AG04450 (cell line): ENCODE data around the gene SDC4. TPM values are rescaled to one million over a fixed set of nuclear protein-coding genes. Genes with fewer than 3 reads are reported as not detected.

Experiments
- CTCF ChIA-PET: fragments of 300-600, 350-600 bp; formaldehyde crosslinking; extraction: SDS; loops from one replicate; lab custom pipeline; 2022; ENCODE audit warnings: antibody characterized with exemption, inconsistent platforms; lab: Charles Lee
- POLR2A ChIA-PET: fragments of 350-600 bp; formaldehyde crosslinking; extraction: SDS; loops from one replicate; lab custom pipeline; 2021; ENCODE audit warnings: antibody characterized with exemption, inconsistent platforms; lab: Yijun Ruan, JAX
- DNase-seq: peaks from one replicate; pipeline ENCODE4 v3.0.0-alpha.2; 2011; ENCODE audit warnings: low read depth, low spot score
- H3K27ac ChIP-seq: one replicate; pipeline ENCODE4 v1.5.1; 2012; ENCODE audit warnings: low read depth, low read length, control low read depth
- H3K27me3 ChIP-seq: one replicate; pipeline ENCODE4 v1.6.0; 2012; ENCODE audit warnings: low read length; ENCODE audit not compliant: control insufficient read depth, insufficient read depth
- H3K4me3 ChIP-seq: 2 replicates; pipeline ENCODE4 v1.5.1; 2011; ENCODE audit warnings: mild to moderate bottlenecking, low read depth, low read length, control low read depth
- H3K9me3 ChIP-seq: 2 replicates; pipeline ENCODE4 v1.5.1; 2012; ENCODE audit warnings: low read length; ENCODE audit not compliant: control insufficient read depth, insufficient read depth
- polyA plus RNA-seq: library from polyadenylated mRNA; depleted of rRNA; stranded (reverse); fragments of >200 nt; gene quantifications from 2 replicates; pipeline ENCODE4 v1.2.3, GENCODE V29; 2011
- TF ChIP-seq, protein P1 (sequence below): IDR thresholded peaks from 2 replicates; pipeline ENCODE4 v1.5.1; 2011; ENCODE audit warnings: low read depth, low read length, control low read depth, inconsistent platforms

The SDC4 gene
- polyA plus RNA-seq, 1 experiment: 177 TPM

DNA sequence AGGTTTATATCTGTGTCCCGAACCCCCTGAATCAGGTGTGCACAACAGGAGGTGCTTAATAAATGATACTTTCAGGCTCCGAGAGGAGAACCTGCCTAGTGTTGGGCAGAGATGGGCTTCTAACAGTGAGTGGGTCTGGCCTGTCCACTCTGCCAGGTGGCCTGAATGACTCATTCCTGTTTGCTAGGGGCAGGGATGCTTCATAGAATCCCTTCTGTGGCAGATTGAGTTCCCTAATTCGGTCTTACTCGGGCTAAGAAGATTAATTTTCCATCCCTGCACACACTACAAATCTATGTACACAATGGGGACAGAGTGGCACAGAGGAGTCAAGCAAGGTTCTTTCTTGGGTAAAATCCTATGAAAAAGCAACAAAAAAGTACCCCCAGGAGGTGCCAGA is 19.8 kb downstream of the SDC4 start:
- Histone ChIP-seq H3K27me3 (no peaks in the 10 kb centered on the region), H3K27ac (peak overlapping the region; percentile 3), H3K9me3 (no peaks in the 10 kb centered on the region), H3K4me3 (no peak overlapping the region)
- CTCF ChIA-PET: interaction anchor here (0.5 to 2.2 kb wide), 4 partner anchors 10 to 108 kb away, joined by 3 to 11 read pairs (median 6); partner anchors contain the start of gene SYS1
- no peak for DNase-seq
- TF ChIP-seq, protein P1, sequence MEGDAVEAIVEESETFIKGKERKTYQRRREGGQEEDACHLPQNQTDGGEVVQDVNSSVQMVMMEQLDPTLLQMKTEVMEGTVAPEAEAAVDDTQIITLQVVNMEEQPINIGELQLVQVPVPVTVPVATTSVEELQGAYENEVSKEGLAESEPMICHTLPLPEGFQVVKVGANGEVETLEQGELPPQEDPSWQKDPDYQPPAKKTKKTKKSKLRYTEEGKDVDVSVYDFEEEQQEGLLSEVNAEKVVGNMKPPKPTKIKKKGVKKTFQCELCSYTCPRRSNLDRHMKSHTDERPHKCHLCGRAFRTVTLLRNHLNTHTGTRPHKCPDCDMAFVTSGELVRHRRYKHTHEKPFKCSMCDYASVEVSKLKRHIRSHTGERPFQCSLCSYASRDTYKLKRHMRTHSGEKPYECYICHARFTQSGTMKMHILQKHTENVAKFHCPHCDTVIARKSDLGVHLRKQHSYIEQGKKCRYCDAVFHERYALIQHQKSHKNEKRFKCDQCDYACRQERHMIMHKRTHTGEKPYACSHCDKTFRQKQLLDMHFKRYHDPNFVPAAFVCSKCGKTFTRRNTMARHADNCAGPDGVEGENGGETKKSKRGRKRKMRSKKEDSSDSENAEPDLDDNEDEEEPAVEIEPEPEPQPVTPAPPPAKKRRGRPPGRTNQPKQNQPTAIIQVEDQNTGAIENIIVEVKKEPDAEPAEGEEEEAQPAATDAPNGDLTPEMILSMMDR: no peak
- POLR2A ChIA-PET: interaction anchor here (0.6 kb wide), 1 partner anchor 209 kb away, joined by 4 read pairs; no protein-coding TSS in a partner anchor

DNA sequence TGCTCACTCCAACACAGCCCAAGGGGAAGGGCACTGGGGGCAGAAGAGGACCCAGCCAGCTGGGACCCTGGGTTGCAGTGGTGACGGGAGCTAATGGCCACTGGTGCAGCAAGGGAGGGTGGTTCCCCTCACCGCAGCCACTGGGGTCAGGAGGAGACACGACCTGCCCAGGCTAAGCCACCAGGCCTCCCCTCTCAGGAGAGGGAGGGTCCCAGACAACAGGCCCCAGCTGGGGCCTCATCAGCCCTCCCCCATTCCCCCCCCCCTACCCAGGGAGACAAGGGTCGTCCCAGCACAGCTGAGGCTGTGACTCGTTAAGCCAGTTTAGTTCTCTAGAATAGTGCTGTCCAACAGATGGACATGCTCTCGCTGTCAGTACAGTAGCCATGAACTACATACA is 22.9 kb downstream of the SDC4 start:
- no peaks in the 10 kb centered on the region for H3K27me3 ChIP-seq
- POLR2A ChIA-PET: no interaction called here
- CTCF ChIA-PET: interaction anchor here (0.8 to 3.0 kb wide), 7 partner anchors 10 to 446 kb away, joined by 3 to 28 read pairs (median 4); no protein-coding TSS in a partner anchor
- no peaks in the 10 kb centered on the region for H3K9me3 ChIP-seq
- peak overlapping the region; percentile 11 for H3K27ac ChIP-seq
- no peak overlapping the region for H3K4me3 ChIP-seq
- TF ChIP-seq, protein P1: no peak
- no peak for DNase-seq

DNA sequence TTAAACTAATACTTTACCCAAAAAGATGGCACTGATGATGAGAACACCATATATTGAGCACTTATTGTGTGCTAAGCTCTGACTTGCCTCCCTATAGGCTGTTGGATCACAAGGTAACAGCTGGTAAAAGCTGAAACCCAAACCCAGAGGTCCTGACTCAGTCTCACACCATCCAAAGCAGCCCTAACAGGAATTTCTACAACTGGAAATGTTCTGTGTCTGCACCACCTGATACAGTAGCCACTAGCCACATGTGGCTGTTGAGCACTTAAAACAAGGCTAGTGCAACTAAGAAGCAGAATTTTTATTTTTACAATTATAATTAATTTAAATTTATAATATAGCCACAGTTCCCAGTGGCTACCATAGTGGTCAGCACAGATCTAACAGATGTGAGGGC is 24.5 kb downstream of the SDC4 start:
- TF ChIP-seq, protein P1: no peak
- CTCF ChIA-PET: interaction anchor here (2.2 to 2.3 kb wide), 2 partner anchors 113 to 447 kb away, joined by 12 to 19 read pairs; no protein-coding TSS in a partner anchor
- DNase-seq: no peak
- H3K4me3 ChIP-seq: no peak overlapping the region
- H3K9me3 ChIP-seq: no peaks in the 10 kb centered on the region
- no peaks in the 10 kb centered on the region for H3K27me3 ChIP-seq
- POLR2A ChIA-PET: interaction anchor here (0.6 to 1.9 kb wide), 5 partner anchors 21 to 434 kb away, joined by 3 to 7 read pairs (median 5); no protein-coding TSS in a partner anchor
- peak overlapping the region; percentile 31 for H3K27ac ChIP-seq

DNA sequence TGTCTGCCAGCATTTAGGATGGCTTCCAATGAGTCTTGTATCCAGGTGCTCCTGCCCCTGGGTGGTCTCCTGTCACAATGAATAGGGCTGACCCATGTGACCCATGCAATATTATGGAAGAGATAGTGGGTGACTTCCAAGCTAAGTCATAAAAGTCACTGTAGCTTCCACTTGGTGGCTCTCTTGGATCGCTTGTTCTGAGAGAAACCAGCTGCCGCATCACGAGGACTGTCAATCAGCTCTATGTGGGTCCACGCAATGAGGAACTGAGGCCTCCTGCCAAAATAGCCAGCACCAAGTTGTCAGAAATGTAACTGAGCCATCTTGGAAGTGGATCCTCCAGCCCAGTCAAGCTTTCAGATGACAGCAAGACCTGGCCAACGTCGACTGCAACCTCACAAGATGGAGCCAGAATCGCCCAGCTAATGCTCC is 25.3 kb downstream of the SDC4 start:
- TF ChIP-seq, protein P1: no peak
- Histone ChIP-seq H3K9me3 (no peaks in the 10 kb centered on the region), H3K27ac (peak overlapping the region; percentile 31), H3K4me3 (no peak overlapping the region), H3K27me3 (no peaks in the 10 kb centered on the region)
- ChIA-PET POLR2A (interaction anchor here (0.8 to 1.9 kb wide), 4 partner anchors 15 to 40 kb away, joined by 3 to 7 read pairs (median 4); partner anchors contain the start of gene SYS1), CTCF (interaction anchor here (0.6 to 2.3 kb wide), 4 partner anchors 51 to 665 kb away, joined by 4 to 19 read pairs (median 10); no protein-coding TSS in a partner anchor)
- no peak for DNase-seq

DNA sequence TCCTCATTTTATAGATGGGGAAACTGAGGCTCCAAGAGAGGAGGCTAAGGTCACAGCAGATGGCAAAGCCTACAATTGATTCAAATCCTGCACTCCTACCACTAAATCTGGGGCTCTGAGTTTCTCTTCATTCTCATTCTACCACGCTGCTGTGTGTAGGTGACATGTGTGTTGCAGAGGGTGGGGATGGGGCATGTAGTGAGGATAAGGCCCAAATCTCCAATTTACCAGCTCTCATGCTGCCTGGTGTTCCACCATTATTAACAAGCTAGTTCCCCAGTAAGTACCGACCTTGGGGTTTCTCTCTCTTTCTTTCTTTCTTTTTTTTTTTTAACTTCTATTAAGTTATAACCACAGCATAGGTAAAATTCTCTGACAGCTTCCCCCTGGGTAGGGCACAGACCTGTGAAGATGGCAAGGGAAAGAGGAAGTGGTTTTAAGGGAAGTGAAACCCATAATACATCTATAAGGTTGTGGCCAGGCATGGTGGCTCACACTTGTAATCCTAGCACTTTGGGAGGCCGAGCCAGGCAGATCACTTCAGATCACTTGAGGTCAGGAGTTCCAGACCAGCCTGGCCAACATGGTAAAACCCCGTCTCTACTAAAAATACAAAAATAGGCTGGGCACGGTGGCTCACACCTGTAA is 27.2 kb downstream of the SDC4 start:
- no peaks in the 10 kb centered on the region; the same call in 1 of the 2 replicates for H3K9me3 ChIP-seq
- CTCF ChIA-PET: interaction anchor here (0.6 to 7.6 kb wide), 9 partner anchors 9 to 451 kb away, joined by 3 to 185 read pairs (median 5); partner anchors contain the start of gene SYS1
- no peak for DNase-seq
- H3K27ac ChIP-seq: no peak overlapping the region
- TF ChIP-seq, protein P1: no peak
- peaks cover 14% of the 10 kb centered on the region for H3K27me3 ChIP-seq
- POLR2A ChIA-PET: no interaction called here
- H3K4me3 ChIP-seq: no peak overlapping the region
